HCT116 (cell line): Measurements from ENCODE around the gene AOPEP. TPM values are rescaled to one million over a fixed set of nuclear protein-coding genes. Genes with fewer than 3 reads are reported as not detected.

ENCODE experiments used
- ATAC-seq: fragments of 200-7000 bp; cut with Tn5 transposase; 2 replicates; pipeline ENCODE4 v1.9.1; 2020; ENCODE audit warnings: mild to moderate bottlenecking, moderate library complexity
- BruUV-seq: library from RNA; stranded (reverse); fragments of 400-500 nt; replicated peaks from 2 replicates; lab custom pipeline; 2021; lab: Mats Ljungman, UMichigan
- CTCF ChIA-PET: fragments of 300-600 bp; sonication (Branson Sonifier 250); formaldehyde crosslinking; loops from one replicate; lab custom pipeline; 2021; ENCODE audit warnings: antibody characterized with exemption; lab: Charles Lee
- POLR2A ChIA-PET: fragments of 300-600, 350-600 bp; sonication (Branson Sonifier 250); formaldehyde crosslinking; loops from one replicate; lab custom pipeline; 2021; ENCODE audit warnings: antibody characterized with exemption; lab: Charles Lee
- RAD21 ChIA-PET, 2 experiments: fragments of 300-600 bp; sonication (Branson Sonifier 250); formaldehyde crosslinking; loops; one replicate each; lab custom pipeline; 2023; ENCODE audit warnings: low total read pairs in 2 of 2; ENCODE audit not compliant: uncharacterized antibody in 2 of 2, unreplicated experiment in 2 of 2, low non-redundant PET in 1 of 2; lab: Charles Lee
- DNase-seq: peaks from one replicate; pipeline ENCODE4 v3.0.0-alpha.2; 2010; ENCODE audit warnings: low read depth, low spot score
- H2AFZ ChIP-seq: fragments of 200-600 bp; shearing (Covaris generic), sonication (generic); 2 replicates; pipeline ENCODE4 v1.6.1; 2017; ENCODE audit warnings: low read depth, mixed run types, mixed read lengths, antibody characterized with exemption, low read length; ENCODE audit not compliant: poor library complexity, severe bottlenecking
- H3K27ac ChIP-seq: 2 replicates; pipeline ENCODE4 v1.5.1; 2012; ENCODE audit warnings: low read depth, low read length
- H3K27me3 ChIP-seq: fragments of 200-600 bp; sonication (generic); 2 replicates; pipeline ENCODE4 v1.6.1; 2016; ENCODE audit warnings: mixed run types, low read length, mixed read lengths; ENCODE audit not compliant: insufficient read depth
- H3K36me3 ChIP-seq, 2 experiments: fragments of 200-500 bp in 1 of 2; fragments of 200-600 bp in 1 of 2; sonication (Bioruptor generic) in 1 of 2; sonication (generic) in 1 of 2; 2 replicates each; pipeline versions ENCODE4 v1.5.1 to v1.6.1; 2014 to 2016; ENCODE audit warnings: low read length in 2 of 2, inconsistent platforms in 1 of 2, mixed read lengths in 1 of 2, mixed run types in 1 of 2; ENCODE audit not compliant: insufficient read depth in 2 of 2, control insufficient read depth in 1 of 2
- H3K4me1 ChIP-seq, 2 experiments: fragments of 200-600 bp in 1 of 2; sonication (generic) in 1 of 2; 2 replicates each; pipeline versions ENCODE4 v1.5.1 to v1.6.1; 2012 to 2017; ENCODE audit warnings: low read length in 2 of 2, inconsistent platforms in 1 of 2, mild to moderate bottlenecking in 1 of 2, mixed read lengths in 1 of 2, mixed run types in 1 of 2, moderate library complexity in 1 of 2; ENCODE audit not compliant: insufficient read depth in 2 of 2, control insufficient read depth in 1 of 2
- H3K4me2 ChIP-seq: fragments of 200-600 bp; sonication (generic); 2 replicates; pipeline ENCODE4 v1.6.1; 2017; ENCODE audit warnings: mixed run types, low read length, mixed read lengths
- H3K4me3 ChIP-seq, 2 experiments: fragments of 200-600 bp in 1 of 2; sonication (generic) in 1 of 2; replicated peaks in 1 of 2; 2 replicates each; pipeline ENCODE4 v1.5.1; 2011 to 2016; ENCODE audit warnings: low read length in 2 of 2, control low read depth in 1 of 2, low read depth in 1 of 2, mild to moderate bottlenecking in 1 of 2, mixed read lengths in 1 of 2, mixed run types in 1 of 2
- H3K79me2 ChIP-seq: fragments of 200-600 bp; sonication (generic); 2 replicates; pipeline ENCODE4 v1.6.1; 2017; ENCODE audit warnings: mild to moderate bottlenecking, mixed run types, low read length, moderate library complexity, mixed read lengths; ENCODE audit not compliant: insufficient read depth
- H3K9ac ChIP-seq: fragments of 200-600 bp; sonication (generic); 2 replicates; pipeline ENCODE4 v1.6.1; 2016; ENCODE audit warnings: low read length, mixed read lengths
- H3K9me2 ChIP-seq: fragments of 200-600 bp; sonication (generic), shearing (Covaris generic); 2 replicates; pipeline ENCODE4 v1.6.1; 2017; ENCODE audit warnings: mixed run types, mild to moderate bottlenecking, moderate library complexity; ENCODE audit not compliant: insufficient read depth
- H3K9me3 ChIP-seq, 2 experiments: fragments of 200-500 bp in 1 of 2; fragments of 200-600 bp in 1 of 2; sonication (Bioruptor generic) in 1 of 2; sonication (generic) in 1 of 2; 2 replicates each; pipeline ENCODE4 v1.6.1; 2014 to 2017; ENCODE audit warnings: low read length in 2 of 2, mixed read lengths in 2 of 2, inconsistent platforms in 1 of 2, low read depth in 1 of 2, mild to moderate bottlenecking in 1 of 2, mixed run types in 1 of 2, moderate library complexity in 1 of 2; ENCODE audit not compliant: control insufficient read depth in 1 of 2, insufficient read depth in 1 of 2
- H4K20me1 ChIP-seq: fragments of 200-600 bp; sonication (generic), shearing (Covaris generic); 2 replicates; pipeline ENCODE4 v1.6.1; 2017; ENCODE audit warnings: mixed run types, mild to moderate bottlenecking, moderate library complexity; ENCODE audit not compliant: insufficient read depth
- CBX3 ChIP-seq: IDR thresholded peaks from 2 replicates; pipeline ENCODE4 v1.6.1; 2012; ENCODE audit warnings: low read depth
- CEBPB ChIP-seq: IDR thresholded peaks from 2 replicates; pipeline ENCODE4 v1.6.1; 2012; ENCODE audit warnings: low read depth
- EGR1 ChIP-seq: IDR thresholded peaks from 2 replicates; pipeline ENCODE4 v1.6.1; 2012; ENCODE audit warnings: low read depth
- ELF1 ChIP-seq: IDR thresholded peaks from 2 replicates; pipeline ENCODE4 v1.6.1; 2012; ENCODE audit warnings: low read depth, borderline replicate concordance
- EZH2phosphoT487 ChIP-seq: fragments of 200-600 bp; IDR thresholded peaks from 2 replicates; pipeline ENCODE4 v1.6.1; 2018; ENCODE audit warnings: antibody characterized with exemption, borderline replicate concordance
- FOSL1 ChIP-seq: IDR thresholded peaks from 2 replicates; pipeline ENCODE4 v1.6.1; 2012; ENCODE audit warnings: low read depth
- JUND ChIP-seq: IDR thresholded peaks from 2 replicates; pipeline ENCODE4 v1.6.1; 2012
- POLR2A ChIP-seq: IDR thresholded peaks from 2 replicates; pipeline ENCODE4 v1.7.0; 2011; ENCODE audit warnings: borderline replicate concordance; ENCODE audit not compliant: insufficient read depth, insufficient read length; ENCODE audit errors: extremely low read depth
- POLR2AphosphoS5 ChIP-seq: IDR thresholded peaks from 2 replicates; pipeline ENCODE4 v1.6.1; 2011; ENCODE audit warnings: mild to moderate bottlenecking, low read depth, low read length, moderate library complexity
- RAD21 ChIP-seq: IDR thresholded peaks from 2 replicates; pipeline ENCODE4 v1.6.1; 2012; ENCODE audit warnings: low read depth, mild to moderate bottlenecking
- SIN3A ChIP-seq: IDR thresholded peaks from 2 replicates; pipeline ENCODE4 v1.6.1; 2012; ENCODE audit warnings: low read depth
- SP1 ChIP-seq: IDR thresholded peaks from 2 replicates; pipeline ENCODE4 v1.6.1; 2012; ENCODE audit warnings: low read depth
- SRF ChIP-seq: IDR thresholded peaks from 2 replicates; pipeline ENCODE4 v1.6.1; 2012; ENCODE audit warnings: low read depth
- YY1 ChIP-seq: IDR thresholded peaks from 2 replicates; pipeline ENCODE4 v1.6.1; 2011; ENCODE audit warnings: low read length, low read depth, moderate library complexity, mild to moderate bottlenecking; ENCODE audit not compliant: insufficient replicate concordance; ENCODE audit errors: extremely low read depth
- ZFX ChIP-seq: fragments of 450-650 bp; IDR thresholded peaks from 2 replicates; pipeline ENCODE4 v1.6.1; 2017
- ZNF274 ChIP-seq: fragments of 200-500 bp; sonication (Bioruptor generic); IDR thresholded peaks from 2 replicates; pipeline ENCODE4 v1.6.1; 2014; ENCODE audit warnings: mild to moderate bottlenecking, low read depth, low read length, inconsistent platforms
- intact Hi-C: fragments of 100-400 bp; cut with micrococcal nuclease; formaldehyde crosslinking; loops from 2 replicates; pipeline ENCODE4 v1.10.0; 2022
- total RNA-seq: library from RNA; stranded (reverse); gene quantifications from one replicate; pipeline ENCODE4 v1.2.1, GENCODE V29; 2021; ENCODE audit not compliant: unreplicated experiment
- TF ChIP-seq, protein P1 (sequence below), 3 experiments: fragments of 200-600 bp in 1 of 3; sonication (generic) in 1 of 3; IDR thresholded peaks in 2 of 3; conservative IDR thresholded peaks in 1 of 3; 2 replicates each; pipeline ENCODE4 v1.5.1; 2012 to 2017; ENCODE audit warnings: low read depth in 2 of 3, low read length in 2 of 3, antibody characterized with exemption in 1 of 3, borderline replicate concordance in 1 of 3, control low read depth in 1 of 3, mild to moderate bottlenecking in 1 of 3, mixed read lengths in 1 of 3, mixed run types in 1 of 3, moderate library complexity in 1 of 3; ENCODE audit not compliant: insufficient read depth in 1 of 3
- TF ChIP-seq, protein P2 (sequence below): IDR thresholded peaks from 2 replicates; pipeline ENCODE4 v1.6.1; 2011; ENCODE audit warnings: mild to moderate bottlenecking, low read length, moderate library complexity; ENCODE audit not compliant: insufficient replicate concordance; ENCODE audit errors: extremely low read depth
- TF ChIP-seq, protein P3 (sequence below): IDR thresholded peaks from 2 replicates; pipeline ENCODE4 v1.6.1; 2012
- TF ChIP-seq, protein P4 (sequence below): IDR thresholded peaks from 2 replicates; pipeline ENCODE4 v1.6.1; 2012

AOPEP gene
- total RNA-seq, 1 experiment from 2014 or later: 15.1 TPM

DNA sequence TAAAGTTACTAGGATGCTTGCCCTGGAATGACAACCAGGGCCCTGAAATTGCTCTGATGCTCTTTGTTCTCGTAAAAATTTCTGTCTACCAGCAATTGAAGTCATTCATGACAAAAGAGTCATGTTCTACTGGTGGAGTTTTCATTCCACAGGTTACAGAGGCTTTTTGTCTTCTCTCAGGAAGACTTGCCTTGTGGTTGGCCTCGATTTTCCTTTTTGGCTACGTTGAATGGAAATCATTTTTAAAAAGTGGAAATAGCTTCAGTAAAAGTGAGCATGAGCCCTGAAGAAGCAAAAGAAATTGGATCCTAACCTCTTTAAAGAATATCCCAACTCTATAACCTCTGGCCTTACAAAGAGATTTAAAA, 255.2 kb downstream of the AOPEP start:
- Histone ChIP-seq H3K9me3 (no peaks in the 10 kb centered on the region), H3K4me2 (no peak overlapping the region)
- CTCF ChIA-PET: no interaction called here
- TF ChIP-seq, protein P1, sequence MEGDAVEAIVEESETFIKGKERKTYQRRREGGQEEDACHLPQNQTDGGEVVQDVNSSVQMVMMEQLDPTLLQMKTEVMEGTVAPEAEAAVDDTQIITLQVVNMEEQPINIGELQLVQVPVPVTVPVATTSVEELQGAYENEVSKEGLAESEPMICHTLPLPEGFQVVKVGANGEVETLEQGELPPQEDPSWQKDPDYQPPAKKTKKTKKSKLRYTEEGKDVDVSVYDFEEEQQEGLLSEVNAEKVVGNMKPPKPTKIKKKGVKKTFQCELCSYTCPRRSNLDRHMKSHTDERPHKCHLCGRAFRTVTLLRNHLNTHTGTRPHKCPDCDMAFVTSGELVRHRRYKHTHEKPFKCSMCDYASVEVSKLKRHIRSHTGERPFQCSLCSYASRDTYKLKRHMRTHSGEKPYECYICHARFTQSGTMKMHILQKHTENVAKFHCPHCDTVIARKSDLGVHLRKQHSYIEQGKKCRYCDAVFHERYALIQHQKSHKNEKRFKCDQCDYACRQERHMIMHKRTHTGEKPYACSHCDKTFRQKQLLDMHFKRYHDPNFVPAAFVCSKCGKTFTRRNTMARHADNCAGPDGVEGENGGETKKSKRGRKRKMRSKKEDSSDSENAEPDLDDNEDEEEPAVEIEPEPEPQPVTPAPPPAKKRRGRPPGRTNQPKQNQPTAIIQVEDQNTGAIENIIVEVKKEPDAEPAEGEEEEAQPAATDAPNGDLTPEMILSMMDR (IDR thresholded peaks at IDR 0.05 in 2 of 3, conservative IDR thresholded peaks at IDR 0.05 in 1 of 3; ENCODE audit: borderline replicate concordance in 1 of 3, insufficient read depth in 1 of 3, low read depth in 2 of 3, low read length in 2 of 3): no peak
- TF ChIP-seq ELF1 (no peak), JUND (no peak), FOSL1 (no peak), EZH2phosphoT487 (no peak), EGR1 (no peak), RAD21 (no peak), CBX3 (no peak), ZFX (no peak), POLR2AphosphoS5 (no peak), POLR2A (no peak), SP1 (no peak), SIN3A (no peak), YY1 (no peak), SRF (no peak), CEBPB (no peak), ZNF274 (no peak)
- TF ChIP-seq, protein P2, sequence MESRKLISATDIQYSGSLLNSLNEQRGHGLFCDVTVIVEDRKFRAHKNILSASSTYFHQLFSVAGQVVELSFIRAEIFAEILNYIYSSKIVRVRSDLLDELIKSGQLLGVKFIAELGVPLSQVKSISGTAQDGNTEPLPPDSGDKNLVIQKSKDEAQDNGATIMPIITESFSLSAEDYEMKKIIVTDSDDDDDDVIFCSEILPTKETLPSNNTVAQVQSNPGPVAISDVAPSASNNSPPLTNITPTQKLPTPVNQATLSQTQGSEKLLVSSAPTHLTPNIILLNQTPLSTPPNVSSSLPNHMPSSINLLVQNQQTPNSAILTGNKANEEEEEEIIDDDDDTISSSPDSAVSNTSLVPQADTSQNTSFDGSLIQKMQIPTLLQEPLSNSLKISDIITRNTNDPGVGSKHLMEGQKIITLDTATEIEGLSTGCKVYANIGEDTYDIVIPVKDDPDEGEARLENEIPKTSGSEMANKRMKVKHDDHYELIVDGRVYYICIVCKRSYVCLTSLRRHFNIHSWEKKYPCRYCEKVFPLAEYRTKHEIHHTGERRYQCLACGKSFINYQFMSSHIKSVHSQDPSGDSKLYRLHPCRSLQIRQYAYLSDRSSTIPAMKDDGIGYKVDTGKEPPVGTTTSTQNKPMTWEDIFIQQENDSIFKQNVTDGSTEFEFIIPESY: no peak
- TF ChIP-seq, protein P3, sequence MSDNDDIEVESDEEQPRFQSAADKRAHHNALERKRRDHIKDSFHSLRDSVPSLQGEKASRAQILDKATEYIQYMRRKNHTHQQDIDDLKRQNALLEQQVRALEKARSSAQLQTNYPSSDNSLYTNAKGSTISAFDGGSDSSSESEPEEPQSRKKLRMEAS: no peak
- TF ChIP-seq, protein P4, sequence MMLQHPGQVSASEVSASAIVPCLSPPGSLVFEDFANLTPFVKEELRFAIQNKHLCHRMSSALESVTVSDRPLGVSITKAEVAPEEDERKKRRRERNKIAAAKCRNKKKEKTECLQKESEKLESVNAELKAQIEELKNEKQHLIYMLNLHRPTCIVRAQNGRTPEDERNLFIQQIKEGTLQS: no peak
- TF ChIP-seq, all 23 proteins: peak for 0
- Histone ChIP-seq H3K36me3 (no peaks in the 10 kb centered on the region), H3K27me3 (no peaks in the 10 kb centered on the region), H4K20me1 (no peaks in the 10 kb centered on the region), H3K4me3 (no peak overlapping the region), H2AFZ (no peak overlapping the region), H3K27ac (no peak overlapping the region), H3K79me2 (no peaks in the 10 kb centered on the region), H3K9ac (no peak overlapping the region), H3K9me2 (no peaks in the 10 kb centered on the region), H3K4me1 (no peaks in the 10 kb centered on the region)
- ChIA-PET RAD21 (no interaction called here), POLR2A (no interaction called here)
- DNase-seq (no peak), ATAC-seq (no peak)
- intact Hi-C loops: no loop called here
- BruUV-seq: no TSS peak
